Coronary artery (tissue), 2 donors: ENCODE results near the gene PUM2.

Source experiments
- DNase-seq: peaks from one replicate; pipeline ENCODE4 v3.0.0-alpha.2; 2017; ENCODE audit warnings: low spot score
- H3K27ac ChIP-seq, 2 donors: fragments of 200-600 bp; sonication (generic); one replicate each; pipeline ENCODE4 v1.5.1; 2016 to 2019
- H3K4me3 ChIP-seq: fragments of 200-600 bp; sonication (generic); 2 replicates; pipeline ENCODE4 v1.5.1; 2016; ENCODE audit warnings: mild to moderate bottlenecking, moderate library complexity
- CTCF ChIP-seq: fragments of 200-600 bp; sonication (generic); IDR thresholded peaks from one replicate; pipeline ENCODE4 v1.5.1; 2019; ENCODE audit warnings: antibody characterized with exemption

PUM2 gene

GRCh38 chr2:20205915-20206524 lies 144.6 kb downstream of the PUM2 start:
- no peak for TF ChIP-seq CTCF
- Histone ChIP-seq H3K27ac (no peak overlapping the region), H3K4me3 (no peak overlapping the region)
- no peak for DNase-seq

GRCh38 chr2:20205069-20205468 lies 145.6 kb downstream of the PUM2 start:
- no peak overlapping the region for H3K27ac ChIP-seq
- no peak overlapping the region for H3K4me3 ChIP-seq
- TF ChIP-seq CTCF, result no peak
- no peak for DNase-seq

- TF ChIP-seq CTCF, result no peak
- DNase-seq, result no peak
These were observed 147.0 kb downstream of the PUM2 start for GRCh38 chr2:20203521-20204225.

GRCh38 chr2:20203072-20203471 lies 147.6 kb downstream of the PUM2 start:
- no peak for TF ChIP-seq CTCF
- DNase-seq, result no peak
- H3K4me3 ChIP-seq, result no peak overlapping the region
- no peak overlapping the region for H3K27ac ChIP-seq

More at GRCh38 chr2:20203521-20204225, 147.0 kb downstream of the PUM2 start:
- Histone ChIP-seq H3K27ac (no peak overlapping the region), H3K4me3 (no peak overlapping the region)

GRCh38 chr2:20201671-20202070 lies 149.0 kb downstream of the PUM2 start:
- no peak overlapping the region for H3K27ac ChIP-seq
- TF ChIP-seq CTCF, result no peak
- no peak overlapping the region for H3K4me3 ChIP-seq
- DNase-seq, result no peak

- no peak for TF ChIP-seq CTCF
These were observed 149.7 kb downstream of the PUM2 start for GRCh38 chr2:20200697-20201555.

More at GRCh38 chr2:20200697-20201555, 149.7 kb downstream of the PUM2 start:
- no peak overlapping the region for H3K4me3 ChIP-seq
- no peak for DNase-seq
- no peak overlapping the region for H3K27ac ChIP-seq
